Glomerular endothelial cell (primary cell): ENCODE measurements around the gene TFB2M. TPM values are rescaled to one million over a fixed set of nuclear protein-coding genes. Genes with fewer than 3 reads are reported as not detected.

Experiments
- DNase-seq: peaks from one replicate; pipeline ENCODE4 v3.0.0-alpha.2; 2011; ENCODE audit warnings: low read depth, low spot score; ENCODE audit errors: extremely low read depth
- total RNA-seq: library from RNA; depleted of rRNA; stranded (reverse); fragments of >200 nt; gene quantifications from 2 replicates; pipeline ENCODE4 v1.2.3, GENCODE V29; 2015

The TFB2M gene
- total RNA-seq, 1 donor from 2014 or later, result 15.1 TPM

- no peak for DNase-seq
Measured at GRCh38 chr1:246558041-246558440, 8.0 kb downstream of the TFB2M start.

GRCh38 chr1:246554201-246554600 lies 11.9 kb downstream of the TFB2M start:
- no peak for DNase-seq

GRCh38 chr1:246552110-246552509 lies 14.0 kb downstream of the TFB2M start:
- no peak for DNase-seq

GRCh38 chr1:246550402-246550801 lies 15.7 kb downstream of the TFB2M start:
- DNase-seq, result no peak

GRCh38 chr1:246549665-246550064 lies 16.4 kb downstream of the TFB2M start:
- no peak for DNase-seq

- DNase-seq, result no peak
Measured at GRCh38 chr1:246544001-246544400, 22.1 kb downstream of the TFB2M start.

GRCh38 chr1:246540738-246541491 lies 25.1 kb downstream of the TFB2M start:
- no peak for DNase-seq

GRCh38 chr1:246537887-246538286 lies 28.2 kb downstream of the TFB2M start:
- no peak for DNase-seq

- no peak for DNase-seq
Measured at GRCh38 chr1:246537441-246537840, 28.6 kb downstream of the TFB2M start.

- DNase-seq, result no peak
Measured at GRCh38 chr1:246534114-246534513, 31.9 kb downstream of the TFB2M start.

- DNase-seq, result no peak
Measured at GRCh38 chr1:246533371-246533905, 32.6 kb downstream of the TFB2M start.

- no peak for DNase-seq
Measured at GRCh38 chr1:246532519-246532918, 33.5 kb downstream of the TFB2M start.

- DNase-seq, result no peak
Measured at GRCh38 chr1:246530482-246530881, 35.6 kb downstream of the TFB2M start.

- DNase-seq, result no peak
Measured at GRCh38 chr1:246528933-246529731, 36.9 kb downstream of the TFB2M start.

- no peak for DNase-seq
Measured at GRCh38 chr1:246527402-246528088, 38.5 kb downstream of the TFB2M start.

- DNase-seq, result no peak
Measured at GRCh38 chr1:246526915-246527314, 39.1 kb downstream of the TFB2M start.

- DNase-seq, result no peak
Measured at GRCh38 chr1:246526380-246526779, 39.7 kb downstream of the TFB2M start.

- DNase-seq, result no peak
Measured at GRCh38 chr1:246519514-246519913, 46.5 kb downstream of the TFB2M start.

- DNase-seq, result no peak
Measured at GRCh38 chr1:246518456-246519205, 47.4 kb downstream of the TFB2M start.

- no peak for DNase-seq
Measured at GRCh38 chr1:246517391-246517790, 48.7 kb downstream of the TFB2M start.

GRCh38 chr1:246516126-246516525 lies 49.9 kb downstream of the TFB2M start:
- no peak for DNase-seq
